HG02642 (cell line): ENCODE results near the gene HSPA6.
A peak's percentile ranks its signal among the peaks of the same experiment; 100 is the strongest.
"Not testable (repeated sequence)": the region's sequence is repeated elsewhere in the genome, so short reads cannot be mapped to it uniquely, and the experiment has no call there.

Experiments
- ATAC-seq: cut with Tn5 transposase; IDR thresholded peaks from one replicate; pipeline ENCODE4 v1.9.1; 2021; ENCODE audit warnings: mild to moderate bottlenecking; ENCODE audit not compliant: unreplicated experiment, poor library complexity

The HSPA6 gene

DNA sequence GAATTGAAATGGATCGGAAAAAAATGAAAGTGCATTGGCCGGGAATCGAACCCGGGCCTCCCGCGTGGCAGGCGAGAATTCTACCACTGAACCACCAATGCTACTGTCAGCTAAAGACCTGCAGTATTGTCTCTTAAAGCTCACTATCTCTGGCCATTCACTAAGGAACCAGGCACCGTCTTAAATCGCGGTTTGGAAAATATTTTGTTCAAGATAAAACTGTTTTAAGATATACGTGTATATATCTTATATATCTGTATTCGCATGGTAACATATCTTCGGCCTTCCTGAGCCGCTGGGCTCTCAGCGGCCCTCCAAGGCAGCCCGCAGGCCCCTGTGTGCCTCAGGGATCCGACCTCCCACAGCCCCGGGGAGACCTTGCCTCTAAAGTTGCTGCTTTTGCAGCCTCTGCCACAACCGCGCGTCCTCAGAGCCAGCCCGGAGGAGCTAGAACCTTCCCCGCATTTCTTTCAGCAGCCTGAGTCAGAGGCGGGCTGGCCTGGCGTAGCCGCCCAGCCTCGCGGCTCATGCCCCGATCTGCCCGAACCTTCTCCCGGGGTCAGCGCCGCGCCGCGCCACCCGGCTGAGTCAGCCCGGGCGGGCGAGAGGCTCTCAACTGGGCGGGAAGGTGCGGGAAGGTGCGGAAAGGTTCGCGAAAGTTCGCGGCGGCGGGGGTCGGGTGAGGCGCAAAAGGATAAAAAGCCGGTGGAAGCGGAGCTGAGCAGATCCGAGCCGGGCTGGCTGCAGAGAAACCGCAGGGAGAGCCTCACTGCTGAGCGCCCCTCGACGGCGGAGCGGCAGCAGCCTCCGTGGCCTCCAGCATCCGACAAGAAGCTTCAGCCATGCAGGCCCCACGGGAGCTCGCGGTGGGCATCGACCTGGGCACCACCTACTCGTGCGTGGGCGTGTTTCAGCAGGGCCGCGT lies at the start of gene HSPA6:
HSPA6 (plus strand) TSS at position 724 of the 925 bp plus-strand sequence; CDS start at position 843, 119 bp downstream.
- ATAC-seq: peak; percentile 56

DNA sequence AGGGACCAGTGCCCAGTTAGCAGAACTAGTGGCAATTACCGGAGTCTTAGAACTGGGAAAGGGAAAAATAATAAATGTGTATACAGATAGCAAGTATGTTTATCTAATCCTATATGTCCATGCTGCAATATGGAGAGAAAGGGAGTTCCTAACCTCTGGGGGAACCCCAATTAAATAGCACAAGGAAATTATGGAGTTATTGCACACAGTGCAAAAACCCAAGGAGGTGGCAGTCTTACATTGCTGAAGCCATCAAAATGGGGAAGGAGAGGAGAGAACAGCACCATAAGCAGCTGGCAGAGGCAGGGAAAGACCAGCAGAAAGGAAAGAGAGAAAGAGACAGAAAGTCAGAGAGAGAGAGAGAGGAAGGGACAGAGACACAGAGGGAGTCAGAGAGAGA lies 46.6 kb upstream of the HSPA6 start:
- not testable (repeated sequence) for ATAC-seq

DNA sequence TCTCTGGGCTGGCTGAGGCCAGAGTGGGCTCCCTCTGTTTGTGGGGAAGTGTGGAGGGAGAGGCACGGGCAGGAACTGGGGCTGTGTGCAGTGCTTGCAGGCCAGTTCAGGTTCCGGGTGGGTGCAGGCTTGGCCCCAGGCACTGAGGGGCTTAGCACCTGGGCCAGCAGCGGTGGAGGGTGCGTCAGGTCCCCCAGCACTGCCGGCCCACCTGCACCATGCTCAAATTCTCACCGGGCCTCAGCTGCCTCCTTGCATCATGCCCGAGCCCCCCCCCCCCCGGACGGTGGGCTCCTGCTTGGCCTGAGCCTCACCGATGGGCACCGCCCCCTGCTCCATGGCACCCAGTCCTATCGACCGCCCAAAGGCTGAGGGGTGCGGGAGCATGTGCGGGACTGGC lies 45.4 kb upstream of the HSPA6 start:
- ATAC-seq: no peak

DNA sequence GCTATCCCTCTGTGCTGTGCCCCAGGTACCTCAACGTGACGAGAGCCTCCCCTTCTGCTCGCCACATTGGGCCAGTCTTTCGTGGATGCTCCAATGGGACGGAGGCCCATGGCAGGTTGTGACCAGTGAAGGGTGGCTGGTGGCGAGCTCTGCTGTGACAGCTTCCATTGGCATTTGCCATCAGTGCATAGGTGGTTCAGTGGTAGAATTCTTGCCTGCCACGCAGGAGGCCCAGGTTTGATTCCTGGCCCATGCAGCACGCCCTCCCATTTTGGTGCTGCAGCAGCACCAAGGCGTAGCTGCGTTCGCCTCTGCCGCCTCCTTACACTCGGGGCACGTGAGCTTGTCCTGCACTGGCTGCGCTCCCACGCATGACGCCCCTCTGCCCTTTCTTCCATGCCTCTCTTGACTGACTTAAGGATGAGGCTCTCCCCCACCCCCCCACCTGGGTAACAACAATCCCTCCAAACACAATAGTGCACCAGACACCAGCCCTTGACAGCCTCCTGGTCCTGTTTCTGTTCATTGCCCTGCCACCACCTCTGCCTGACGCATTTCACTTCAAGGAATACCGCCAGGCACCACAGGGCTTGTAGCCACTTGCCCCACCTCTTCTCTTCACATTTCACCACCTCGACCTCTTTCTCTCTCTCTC lies 43.8 kb upstream of the HSPA6 start:
- ATAC-seq: no peak

DNA sequence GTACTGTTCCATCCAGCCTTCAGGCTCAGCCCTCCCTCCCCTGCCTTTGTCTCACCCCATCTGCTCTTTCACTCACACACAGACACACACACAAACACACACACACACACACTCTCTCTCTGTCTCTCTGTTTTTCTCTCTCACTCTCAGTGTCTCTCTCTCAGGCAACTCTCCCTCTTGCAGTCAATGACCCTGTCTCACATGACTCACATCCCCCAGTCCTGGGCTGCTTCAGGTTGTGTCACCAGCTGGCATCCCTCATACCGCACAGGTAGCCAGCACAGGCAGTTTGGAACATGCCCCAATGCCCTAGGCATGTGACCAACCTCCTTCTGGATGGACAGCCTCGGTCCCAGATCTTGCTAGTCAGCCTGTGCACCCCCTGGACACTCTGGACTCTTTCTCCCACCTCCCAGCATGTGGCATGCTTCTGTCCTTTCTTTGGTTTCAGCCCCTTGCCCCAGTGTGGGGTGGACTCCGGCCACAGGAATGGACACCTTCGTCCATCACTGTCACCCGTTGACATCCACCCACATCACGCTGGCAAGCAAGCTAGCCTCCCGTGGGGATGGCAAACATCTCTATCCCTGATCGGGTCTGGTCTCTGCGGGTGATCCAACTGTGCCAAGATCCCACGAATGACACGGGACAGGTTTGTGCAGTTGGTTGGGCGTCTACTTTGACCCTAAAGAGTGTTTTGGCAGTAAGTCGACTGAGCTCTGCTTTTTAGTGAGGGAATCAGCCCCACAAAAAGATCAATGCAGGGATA lies 42.5 kb upstream of the HSPA6 start:
- no peak for ATAC-seq

DNA sequence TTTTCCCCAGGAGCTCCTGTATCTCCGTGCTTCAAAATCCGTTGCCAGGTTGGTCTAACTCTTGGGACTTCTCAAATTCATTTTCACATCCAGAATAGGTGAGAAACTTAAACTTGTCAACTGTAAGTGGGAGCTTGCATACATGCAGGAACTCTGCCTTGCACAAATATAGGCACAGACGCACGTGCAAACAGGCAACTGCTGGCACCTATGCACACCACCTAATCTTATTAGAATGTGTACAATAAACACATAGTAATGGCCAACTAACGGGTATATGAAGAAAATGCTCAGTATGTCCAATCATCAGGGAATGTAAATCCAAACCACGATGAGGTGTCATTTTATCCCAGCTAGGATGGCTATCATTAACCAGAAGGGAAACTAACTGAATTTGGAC lies 41.7 kb upstream of the HSPA6 start:
- no peak for ATAC-seq

DNA sequence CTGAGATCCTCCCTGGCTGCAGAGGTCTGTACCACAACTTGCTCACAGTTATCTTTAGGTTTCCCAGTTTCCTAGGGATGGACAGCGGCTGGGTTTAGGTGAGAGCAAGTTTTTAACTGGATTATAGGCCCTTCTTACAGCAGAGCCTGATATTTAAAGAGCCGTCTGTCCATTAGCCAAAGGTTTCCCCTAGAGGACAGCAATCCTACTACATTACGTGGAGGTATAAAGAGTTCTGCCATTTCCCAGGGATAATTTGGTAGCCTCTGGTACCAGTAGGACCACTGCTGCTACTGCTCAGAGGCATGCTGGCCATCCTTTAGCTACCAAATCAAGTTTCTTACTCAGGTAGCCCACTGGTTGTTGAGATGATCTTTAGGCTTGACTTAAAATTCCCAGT lies 41.0 kb upstream of the HSPA6 start:
- ATAC-seq: no peak

DNA sequence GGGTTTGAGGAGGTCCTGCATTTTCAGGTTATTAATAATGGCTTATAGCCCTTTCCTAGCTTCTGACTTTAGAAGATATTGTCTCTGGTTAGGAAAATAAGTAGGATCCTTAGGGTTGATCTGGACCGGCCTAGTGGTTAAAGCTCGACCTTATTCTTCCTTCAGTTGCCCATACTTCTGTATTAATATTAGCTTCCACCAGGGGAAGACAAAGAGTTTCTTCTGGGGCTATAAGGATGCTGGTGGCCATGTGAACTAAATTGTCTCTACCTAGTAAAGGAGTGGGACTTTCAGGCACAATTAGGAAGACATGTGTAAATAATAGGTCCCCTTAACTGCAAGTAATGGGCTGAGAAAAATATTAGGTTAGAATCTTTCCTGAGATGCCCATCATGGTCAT lies 39.7 kb upstream of the HSPA6 start:
- no peak for ATAC-seq

DNA sequence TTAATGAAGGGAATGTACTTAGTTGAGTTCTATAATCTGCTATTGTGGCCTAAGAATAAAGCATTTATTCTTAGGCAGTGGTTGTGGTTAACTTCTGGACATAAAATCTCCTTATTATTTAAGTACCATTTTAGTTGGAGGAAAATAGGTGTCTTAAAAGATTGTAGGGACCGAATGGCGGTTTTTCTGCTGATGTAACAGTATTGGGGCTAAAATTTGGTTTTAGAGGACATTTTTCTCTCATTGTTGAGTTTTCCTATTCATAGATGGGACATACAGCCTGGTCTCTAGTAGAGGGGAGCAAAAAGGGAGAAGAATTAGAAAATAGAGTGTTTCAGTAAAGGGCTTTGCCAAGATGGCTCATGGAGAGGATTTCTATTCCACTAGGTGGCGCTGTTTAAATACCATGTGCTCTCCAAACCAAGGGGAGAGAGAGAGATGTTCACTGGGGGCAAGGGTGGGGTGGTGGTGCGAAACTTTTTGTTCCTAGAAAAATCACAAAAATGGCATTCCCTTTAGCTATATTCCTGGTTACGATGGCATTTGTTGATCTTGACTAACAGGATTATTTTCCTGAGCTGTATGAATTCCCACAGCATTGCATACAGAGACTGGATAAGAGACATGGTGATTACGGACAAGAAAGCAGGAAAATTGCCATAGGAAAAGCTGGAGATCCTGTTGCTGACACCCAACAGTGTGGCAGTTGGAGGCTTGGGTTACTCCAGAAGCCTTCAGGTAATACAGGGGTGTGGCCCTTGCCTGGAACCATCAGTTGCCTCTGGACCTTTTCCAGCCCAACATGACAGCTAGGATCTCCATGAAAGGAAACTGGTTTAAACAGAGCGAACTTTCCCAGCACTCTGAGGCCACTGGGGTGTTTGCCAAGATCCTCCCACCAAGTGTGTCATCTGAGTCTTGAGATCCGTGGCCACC lies 37.3 kb upstream of the HSPA6 start:
- ATAC-seq: peak; percentile 66

DNA sequence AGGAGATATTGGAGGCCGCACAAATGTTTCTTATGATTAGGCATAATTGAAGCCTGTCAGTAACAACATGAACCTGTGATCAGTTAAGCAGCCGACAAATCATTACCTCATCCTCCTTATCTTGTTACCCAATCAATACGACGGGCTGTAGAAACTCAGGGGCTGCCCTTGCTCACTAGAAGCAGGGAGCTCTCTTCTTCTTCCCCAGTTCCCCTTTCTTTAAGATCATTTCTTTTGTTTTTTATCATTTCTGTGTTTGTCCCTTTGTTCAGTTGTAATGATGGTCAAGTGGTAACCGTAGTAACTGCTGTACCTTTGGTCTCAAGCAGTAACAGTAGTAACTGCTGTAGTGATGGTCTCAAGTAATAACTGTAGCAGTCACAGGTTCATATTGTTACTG lies 32.9 kb upstream of the HSPA6 start:
- ATAC-seq: no peak

DNA sequence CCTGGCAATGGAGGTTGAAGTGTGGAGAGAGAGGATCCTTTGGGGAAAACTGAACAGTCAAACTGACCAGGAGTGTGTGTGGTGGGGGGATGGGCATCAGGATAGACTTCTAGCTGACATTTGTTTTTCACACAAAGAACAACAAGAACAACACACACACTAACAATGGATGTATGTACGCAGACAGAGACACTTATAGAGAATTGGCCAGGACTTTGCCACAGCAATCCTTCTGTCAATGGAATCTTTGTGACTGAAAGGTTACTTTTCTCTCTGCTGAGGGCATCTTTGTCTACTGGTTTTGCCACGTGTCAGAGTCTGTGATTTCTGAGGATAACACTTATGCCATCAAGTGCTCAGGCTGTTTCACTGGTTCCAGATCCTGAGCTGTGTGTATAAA lies 31.5 kb upstream of the HSPA6 start:
- ATAC-seq: no peak

DNA sequence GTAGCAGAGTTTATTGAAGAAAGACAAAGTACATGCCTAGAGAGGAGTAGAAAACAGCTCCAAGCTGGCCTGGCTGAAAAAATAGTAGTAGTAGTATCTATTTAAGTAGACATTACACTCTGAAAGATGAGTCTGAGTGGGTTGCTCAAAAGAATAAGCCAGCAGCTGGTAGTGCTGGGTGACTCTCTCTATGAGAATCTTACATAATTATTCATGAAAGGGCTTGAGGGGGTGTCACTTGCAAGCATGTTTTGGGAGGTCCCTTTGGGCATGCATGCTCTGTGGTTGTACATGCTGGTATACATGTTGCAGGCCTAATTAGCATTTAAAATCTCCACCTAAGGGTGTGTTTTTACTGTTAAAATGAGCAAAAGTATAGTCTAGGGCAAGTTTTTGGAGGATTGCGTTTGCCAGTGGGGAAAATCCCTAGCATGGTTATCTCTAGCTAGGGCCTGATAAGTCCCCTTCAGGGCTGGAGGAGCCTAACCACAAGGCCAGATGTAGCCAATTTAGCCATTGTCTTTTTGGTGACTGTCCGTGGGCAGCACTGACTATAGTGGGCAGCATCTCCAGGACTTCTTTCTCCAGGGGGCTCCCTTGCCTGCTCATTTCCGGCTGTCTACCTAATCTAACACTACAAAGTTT lies 30.1 kb upstream of the HSPA6 start:
- ATAC-seq: no peak

DNA sequence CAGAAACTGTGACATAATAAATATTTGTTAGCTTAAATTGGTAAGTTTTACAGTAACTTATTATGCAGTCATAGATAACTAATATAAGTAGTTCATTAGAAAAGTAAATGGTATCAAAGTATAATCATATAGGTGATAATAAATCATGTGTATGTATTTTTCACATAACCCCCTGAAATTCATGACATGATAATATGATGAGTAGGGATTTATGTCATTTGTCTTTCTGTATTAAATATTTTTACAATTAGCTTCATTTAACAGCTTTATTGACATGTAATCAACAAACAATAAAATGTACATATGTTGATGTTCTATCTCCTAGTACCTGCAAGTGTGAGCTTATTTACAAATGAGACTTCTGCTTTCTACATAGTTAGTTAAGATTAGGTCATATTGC lies 28.9 kb upstream of the HSPA6 start:
- no peak for ATAC-seq

DNA sequence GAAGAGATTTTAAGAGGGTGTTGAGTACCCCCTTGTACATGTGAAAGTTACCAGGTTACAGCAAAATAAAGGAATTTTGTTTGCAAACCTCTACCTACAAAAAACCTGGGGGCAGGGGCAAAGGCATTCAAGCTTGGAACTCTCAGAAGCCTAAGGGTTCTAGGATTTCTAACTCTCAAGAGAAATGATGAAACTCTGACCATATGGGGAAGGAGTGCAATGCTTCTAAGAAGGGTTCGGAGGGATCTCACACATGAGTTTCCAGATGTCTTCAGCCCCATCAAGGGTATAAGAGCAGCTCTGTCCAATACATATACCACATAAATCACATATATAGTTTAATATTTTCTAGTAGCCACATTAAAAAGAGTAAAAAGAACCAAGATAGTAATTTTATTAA lies 26.4 kb upstream of the HSPA6 start:
- ATAC-seq: no peak

DNA sequence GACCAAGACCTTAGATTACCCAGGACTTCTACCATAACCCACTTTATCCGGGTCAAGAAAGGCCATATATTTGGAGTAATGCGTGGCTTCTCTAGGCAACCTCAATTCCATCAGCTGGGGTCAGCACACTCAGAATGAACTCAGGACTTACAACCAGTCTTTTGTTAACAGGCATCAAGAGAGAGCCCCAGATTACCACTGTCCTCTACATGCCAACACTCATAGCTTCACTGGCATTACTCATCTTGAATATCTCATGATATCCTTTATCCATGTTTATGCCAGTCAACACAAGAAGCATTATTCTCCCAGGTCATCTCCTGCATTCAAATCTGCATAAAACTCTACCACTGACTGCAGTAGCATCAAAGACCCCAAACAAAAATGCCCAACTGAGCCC lies 25.7 kb upstream of the HSPA6 start:
- ATAC-seq: no peak

DNA sequence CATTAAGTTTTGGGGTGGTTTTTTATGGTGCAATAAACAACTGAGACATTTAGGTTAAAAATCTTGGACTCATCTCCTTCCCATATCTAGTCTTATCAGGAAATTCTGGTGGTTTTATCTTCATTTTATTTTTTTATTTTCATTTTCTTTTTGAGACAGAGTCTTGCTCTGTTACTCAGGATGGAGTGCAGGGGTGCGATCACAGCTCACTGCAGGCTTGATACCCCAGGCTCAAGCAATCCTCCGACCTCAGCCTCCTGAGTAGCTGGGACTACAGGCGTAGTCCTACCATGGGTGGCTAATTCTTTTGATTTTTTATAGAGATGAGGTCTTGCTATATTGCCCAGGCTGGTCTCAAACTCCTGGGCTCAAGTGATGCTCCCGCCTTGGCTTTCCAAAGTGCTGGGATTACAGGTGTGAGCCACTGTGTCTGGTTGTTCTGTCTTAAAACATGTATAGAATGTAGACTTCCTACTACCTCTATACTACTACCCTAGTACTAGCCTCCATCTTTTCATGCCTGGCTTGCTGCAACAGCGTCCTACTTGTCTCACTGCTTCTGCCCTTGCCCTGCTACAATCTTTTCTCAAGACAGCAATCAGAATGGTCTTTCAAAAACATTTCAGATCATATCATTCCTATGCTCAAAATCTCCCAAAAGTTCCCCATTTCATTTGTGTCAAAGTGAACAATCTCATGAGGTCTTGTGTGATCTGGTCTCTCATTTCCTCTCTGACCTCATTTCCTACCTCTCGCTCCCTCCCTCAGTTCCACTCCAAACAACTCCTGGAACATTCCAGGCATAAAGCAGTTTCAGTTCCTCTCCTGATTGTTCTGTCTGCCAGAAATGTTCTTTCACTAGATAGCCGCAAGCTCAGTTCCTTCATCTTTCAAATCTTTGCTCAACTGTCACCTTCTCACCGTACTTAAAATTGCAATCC lies 25.0 kb upstream of the HSPA6 start:
- ATAC-seq: no peak

DNA sequence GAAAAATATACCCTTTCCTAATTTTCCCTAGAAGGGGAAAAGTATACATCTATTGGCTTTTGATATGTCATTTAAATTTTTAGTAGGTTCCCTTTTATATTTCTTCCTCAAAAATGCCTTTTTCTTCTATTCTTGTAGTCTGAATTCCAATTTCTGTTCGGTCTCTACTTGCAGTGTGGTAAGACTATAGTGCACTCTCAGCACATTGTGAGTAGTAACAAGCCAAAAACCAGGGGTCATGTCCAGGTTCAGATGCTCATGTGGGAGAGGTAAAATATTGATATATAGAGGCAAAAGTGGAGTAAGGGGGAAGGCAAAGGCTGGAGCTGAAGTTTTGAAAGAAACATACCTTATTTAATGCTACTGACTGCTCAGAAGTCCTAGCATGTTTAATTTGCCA lies 23.1 kb upstream of the HSPA6 start:
- no peak for ATAC-seq

DNA sequence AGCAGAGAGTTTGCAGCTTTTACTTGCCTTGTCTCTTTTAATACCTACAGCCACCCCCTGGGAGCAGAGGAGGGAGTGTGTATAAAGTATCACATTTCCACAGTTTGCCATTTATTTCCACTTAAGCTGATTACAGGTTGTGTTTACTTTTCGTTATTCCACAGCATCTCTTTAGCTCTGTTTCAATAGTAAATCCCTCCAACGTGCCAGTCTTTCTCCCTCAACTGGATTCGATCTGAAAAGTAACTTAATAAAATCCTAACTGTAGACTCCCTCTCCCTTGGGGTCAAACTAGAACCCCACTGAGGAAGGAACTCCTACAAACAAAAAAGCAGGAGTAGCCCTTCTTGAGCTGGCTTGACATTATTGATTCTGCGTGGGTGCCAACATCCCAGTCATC lies 22.2 kb upstream of the HSPA6 start:
- ATAC-seq: no peak
